Stimulated activated CD4-positive, alpha-beta T cell treated with anti-CD3 and anti-CD28 coated beads, TNF-alpha, amount 100 ng/mL, for 48 hours (primary cell): ENCODE measurements around the gene TNC.
"Not testable (repeated sequence)": the region's sequence is repeated elsewhere in the genome, so short reads cannot be mapped to it uniquely, and the experiment has no call there.

Experiments
- DNase-seq, 3 donors: peaks; one replicate each; pipeline ENCODE4 v3.0.0-alpha.2; 2020; ENCODE audit warnings: low read depth in 3 of 3

The TNC gene

DNA sequence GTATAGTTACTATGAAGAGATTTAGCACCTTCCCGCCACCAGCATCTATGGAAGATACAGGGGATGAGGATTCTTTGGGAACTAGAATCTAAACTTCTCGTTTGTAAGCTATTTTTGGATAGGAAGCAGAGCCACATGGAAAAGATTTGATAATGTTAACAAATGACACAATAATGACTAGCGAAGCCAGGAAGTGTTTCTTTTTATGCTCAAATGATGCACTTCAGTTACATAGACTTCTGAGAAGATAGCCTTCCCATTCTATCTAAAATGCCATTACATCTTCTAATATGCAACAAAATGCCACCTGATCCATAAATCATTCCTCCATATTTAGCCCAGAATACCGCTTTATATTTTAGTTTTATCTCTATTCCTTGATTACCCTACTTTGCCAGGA is 17.0 kb upstream of the TNC start:
- DNase-seq, result no peak

GRCh38 chr9:115133649-115134048 is 15.7 kb upstream of the TNC start:
- DNase-seq, result no peak

- DNase-seq, result no peak
These were observed 14.7 kb upstream of the TNC start for GRCh38 chr9:115132648-115133047.

DNA sequence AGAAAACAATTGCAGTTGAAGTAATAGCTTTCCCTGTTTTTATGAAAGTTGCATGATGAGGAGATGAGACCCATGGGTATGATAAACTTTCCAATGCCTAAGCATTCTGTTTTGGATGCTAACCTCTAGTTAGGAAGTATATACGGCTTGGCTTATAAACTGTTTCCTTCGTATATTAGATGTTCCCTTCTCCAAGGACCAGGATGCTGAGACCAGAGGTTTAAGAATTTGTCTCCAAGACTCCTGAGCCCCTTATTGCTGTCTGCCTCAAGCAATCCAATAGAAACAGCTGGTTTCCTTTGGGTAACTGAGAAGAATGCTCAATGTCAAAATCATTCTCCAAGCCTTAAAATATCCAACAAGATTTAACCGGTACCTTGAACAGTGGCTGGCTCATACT is 12.2 kb upstream of the TNC start:
- no peak for DNase-seq

DNA sequence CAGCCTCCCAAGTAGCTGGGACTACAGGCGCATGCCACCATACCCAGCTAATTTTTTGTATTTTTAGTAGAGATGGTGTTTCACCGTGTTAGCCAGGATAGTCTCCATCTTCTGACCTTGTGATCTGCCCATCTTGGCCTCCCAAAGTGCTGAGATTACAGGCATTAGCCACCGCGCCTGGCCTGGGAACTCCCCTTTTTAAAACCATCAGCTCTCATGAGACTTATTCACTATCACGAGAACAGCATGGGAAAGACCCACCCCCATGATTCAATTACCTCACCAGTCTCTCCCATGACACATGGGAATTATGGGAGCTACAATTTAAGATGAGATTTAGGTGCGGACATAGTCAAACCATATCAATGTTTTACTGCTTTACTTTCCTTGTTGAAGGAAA is 10.8 kb upstream of the TNC start:
- not testable (repeated sequence) for DNase-seq

DNA sequence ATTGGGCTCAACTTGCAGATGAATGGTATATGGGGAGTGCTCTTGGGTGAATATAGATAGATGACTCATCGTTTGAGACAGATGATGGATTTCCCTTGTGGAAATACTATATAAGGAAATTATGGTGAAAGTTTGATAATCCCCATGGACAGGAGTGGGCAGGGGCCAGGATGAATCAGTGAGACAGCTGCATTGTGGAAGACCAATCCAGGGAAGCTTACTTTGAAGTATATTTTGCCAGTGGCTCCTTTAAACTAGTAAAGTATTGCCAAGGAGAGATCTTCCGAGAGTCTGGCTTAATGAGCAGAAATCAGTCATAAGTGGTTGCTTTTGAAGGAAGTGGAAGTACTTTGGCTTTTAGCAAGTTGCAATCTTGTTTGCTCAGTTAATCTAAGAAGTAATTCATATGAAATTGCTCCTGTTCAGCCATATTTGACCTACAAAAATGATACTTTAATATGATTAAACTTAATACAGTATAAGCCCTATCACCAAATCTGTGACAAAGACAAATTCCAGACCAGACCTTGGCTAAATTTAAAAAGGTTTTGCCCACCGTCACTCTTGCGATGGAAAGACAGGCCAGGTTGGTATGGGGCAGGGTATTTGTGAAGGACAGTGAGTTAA is 9.3 kb upstream of the TNC start:
- DNase-seq, result no peak

GRCh38 chr9:115126404-115126803 is 8.4 kb upstream of the TNC start:
- DNase-seq, result no peak

DNA sequence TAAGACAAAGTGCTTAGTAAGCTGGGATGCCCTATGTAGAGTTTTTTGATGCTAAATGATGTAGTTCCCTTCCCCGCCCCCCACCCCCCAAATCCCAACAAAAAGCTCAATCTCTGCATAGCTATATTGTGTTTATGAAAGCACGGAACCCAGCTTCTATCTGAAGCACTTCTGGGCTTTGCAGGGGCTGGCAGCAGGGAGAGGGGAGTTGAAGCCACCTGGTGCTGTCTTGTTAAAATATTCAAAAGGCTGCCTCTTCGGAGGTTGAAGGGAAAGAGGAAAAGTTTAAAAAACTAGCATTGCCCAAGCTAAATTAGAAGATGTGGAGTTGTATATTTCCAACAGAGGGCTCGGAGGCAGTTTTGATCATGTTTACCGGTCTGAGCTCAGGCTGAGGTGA is 5.0 kb upstream of the TNC start:
- no peak for DNase-seq

- no peak for DNase-seq
These were observed 3.2 kb upstream of the TNC start for GRCh38 chr9:115121181-115121580.

DNA sequence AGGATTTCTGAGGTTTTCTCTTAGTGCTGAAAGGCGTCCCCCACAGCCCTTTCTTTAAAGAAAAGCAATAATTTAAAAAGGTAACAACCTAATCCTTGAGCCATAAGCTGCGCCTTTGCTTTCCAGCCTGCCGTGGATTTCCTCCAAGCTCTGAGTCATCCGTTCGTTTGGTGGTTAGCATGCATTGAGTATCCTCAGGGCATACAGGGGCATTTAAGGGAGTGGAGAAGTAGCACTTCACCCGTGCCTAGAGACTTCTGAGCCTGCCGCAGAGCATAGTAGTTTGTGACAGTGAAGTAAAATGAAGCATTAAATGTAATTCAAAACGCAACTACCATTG is 892 bp upstream of the TNC start:
- DNase-seq, result no peak

- no peak for DNase-seq
These were observed 1.3 kb downstream of the TNC start for GRCh38 chr9:115116421-115117284.

GRCh38 chr9:115115924-115116323 is 2.0 kb downstream of the TNC start:
- DNase-seq, result no peak

DNA sequence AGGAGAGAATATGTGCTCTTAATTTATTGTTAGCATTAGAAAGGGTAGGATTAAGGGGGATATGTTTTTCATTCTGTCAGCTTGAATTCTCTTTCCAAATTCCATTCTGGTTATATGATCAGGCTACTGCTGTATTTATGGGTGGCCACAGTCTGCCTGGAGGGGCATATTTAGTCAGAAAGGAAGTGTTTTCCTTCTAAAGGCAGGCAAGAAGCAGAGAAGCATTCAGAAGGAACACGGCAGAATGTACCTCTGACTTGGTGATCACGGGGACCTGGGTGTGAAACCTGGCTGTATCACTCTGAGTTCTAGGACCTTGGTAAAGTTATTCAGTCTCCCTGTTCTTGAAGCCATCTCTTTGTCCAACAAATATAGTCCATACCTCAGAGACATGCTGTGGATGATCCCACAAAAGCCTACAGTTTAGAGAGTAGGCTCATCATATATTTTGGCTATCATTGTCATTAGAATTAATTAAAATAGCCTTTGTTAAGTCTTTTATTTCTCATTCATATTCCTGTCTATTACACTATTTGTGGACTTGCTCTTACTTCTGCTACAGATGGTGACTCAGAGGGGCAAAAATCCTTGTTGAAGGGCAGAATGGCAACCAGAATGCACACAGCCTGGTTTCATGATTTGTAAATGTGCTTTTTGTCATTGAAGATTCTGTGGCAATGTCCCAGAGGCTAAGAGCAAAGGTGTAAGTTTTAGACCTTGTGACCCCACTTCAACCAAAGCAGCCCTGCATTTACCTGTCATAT is 2.7 kb downstream of the TNC start:
- DNase-seq, result no peak

- DNase-seq, result no peak
These were observed 3.4 kb downstream of the TNC start for GRCh38 chr9:115114546-115114945.

DNA sequence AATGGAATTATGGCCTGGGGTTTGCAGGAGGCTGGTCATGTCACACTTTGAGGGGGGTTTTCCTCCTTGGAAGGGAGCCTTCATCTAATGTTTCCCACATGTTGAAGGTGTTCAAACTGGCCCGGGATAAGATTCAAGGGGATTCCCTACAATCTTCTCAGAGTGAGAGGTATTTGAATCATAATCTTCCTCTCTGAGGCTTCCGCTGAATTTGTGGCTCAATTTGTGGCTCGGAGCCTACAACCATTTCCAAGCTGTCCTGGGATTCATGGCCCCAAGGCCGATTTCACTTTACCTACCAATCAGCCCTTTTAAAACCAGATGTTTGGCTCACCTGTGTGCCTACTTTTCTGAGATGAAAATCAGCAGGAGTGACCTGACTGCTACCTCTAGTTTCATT is 3.9 kb downstream of the TNC start:
- DNase-seq, result no peak

DNA sequence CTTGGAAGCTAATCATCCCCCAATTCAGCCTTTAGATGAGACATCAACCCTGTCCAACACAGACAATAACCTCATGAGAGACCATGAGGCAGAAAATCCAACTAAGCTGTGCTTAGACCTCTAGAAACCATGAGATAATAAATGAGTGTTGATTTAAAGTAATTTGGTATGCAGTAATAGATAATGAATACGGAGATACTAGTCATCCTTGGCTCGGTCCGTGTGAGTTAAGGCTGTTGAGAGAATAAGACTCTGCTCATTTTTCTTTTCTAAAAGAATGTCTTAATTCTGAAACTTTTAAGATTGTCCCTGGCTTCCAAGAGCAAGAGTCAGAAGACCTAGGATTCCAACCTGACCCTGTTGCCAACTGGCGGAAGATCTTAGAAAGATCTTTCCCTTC is 6.1 kb downstream of the TNC start:
- DNase-seq, result no peak

DNA sequence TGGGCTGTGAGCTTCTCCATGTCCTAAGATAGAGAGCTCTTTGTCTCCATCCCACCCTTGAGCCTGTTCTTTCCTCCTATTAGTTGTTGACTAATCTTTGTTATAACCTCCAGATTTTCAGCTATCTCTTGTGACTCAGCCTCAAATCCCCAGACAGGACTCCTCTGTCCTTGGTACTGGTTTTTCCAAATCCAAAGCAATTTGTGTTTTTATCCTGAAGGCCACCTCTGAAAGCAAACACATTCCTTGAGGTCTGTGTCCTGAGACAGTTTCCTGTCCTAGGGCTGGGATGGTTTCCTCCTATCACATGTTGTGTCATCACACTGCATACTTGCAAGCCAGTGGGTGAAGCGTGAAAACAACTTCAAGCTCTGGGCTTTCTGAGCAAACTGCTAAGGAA is 8.5 kb downstream of the TNC start:
- no peak for DNase-seq

GRCh38 chr9:115107701-115108100 is 10.3 kb downstream of the TNC start:
- DNase-seq, result no peak

DNA sequence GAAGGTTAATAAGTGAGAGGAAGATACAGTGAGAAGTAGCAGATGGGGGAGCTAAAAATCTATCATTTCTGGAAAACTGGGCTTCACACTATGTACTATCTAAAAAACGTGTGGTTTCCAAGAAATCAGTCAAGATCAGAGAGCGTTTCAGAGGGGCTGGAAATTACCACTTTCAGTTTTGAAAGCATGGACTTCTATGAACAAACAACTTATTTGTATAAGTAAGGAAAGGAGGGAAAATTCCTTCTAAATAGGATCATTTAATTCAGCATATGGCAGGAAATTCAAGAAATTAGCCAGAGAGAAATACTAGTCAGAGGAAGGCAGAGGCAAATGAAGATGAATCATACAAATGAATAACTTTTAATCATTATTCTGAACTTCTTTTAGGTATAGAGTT is 11.3 kb downstream of the TNC start:
- DNase-seq, result no peak

- no peak for DNase-seq
These were observed 12.0 kb downstream of the TNC start for GRCh38 chr9:115106001-115106400.

- no peak for DNase-seq
These were observed 13.0 kb downstream of the TNC start for GRCh38 chr9:115104908-115105307.

GRCh38 chr9:115103746-115104477 is 14.0 kb downstream of the TNC start:
- no peak for DNase-seq
